NCI-H1092 (cell line): Measurements from ENCODE around the gene DIAPH3.

Experiments
- DNase-seq: peaks from one replicate; lab custom pipeline; 2025; lab: John Stamatoyannopoulos, UW

Gene DIAPH3

DNA sequence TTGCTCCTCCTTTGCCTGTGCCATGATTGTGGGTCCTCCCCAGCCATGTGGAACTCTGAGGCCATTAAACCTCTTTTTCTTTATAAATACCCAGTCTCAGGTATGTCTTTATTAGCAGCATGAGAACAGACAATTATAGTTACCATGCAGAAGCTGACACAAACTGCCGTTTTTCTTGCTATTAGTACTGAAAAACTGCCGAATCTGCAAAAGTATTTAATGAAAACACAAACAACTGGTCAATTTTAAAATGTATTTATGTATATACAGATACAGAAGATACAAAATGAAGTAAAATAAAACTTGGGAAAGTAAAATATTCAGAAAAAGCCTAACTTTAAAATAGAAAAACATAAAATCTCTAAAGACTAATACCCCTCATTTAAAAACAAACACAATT, 206.3 kb downstream of the DIAPH3 start:
- no peak for DNase-seq

DNA sequence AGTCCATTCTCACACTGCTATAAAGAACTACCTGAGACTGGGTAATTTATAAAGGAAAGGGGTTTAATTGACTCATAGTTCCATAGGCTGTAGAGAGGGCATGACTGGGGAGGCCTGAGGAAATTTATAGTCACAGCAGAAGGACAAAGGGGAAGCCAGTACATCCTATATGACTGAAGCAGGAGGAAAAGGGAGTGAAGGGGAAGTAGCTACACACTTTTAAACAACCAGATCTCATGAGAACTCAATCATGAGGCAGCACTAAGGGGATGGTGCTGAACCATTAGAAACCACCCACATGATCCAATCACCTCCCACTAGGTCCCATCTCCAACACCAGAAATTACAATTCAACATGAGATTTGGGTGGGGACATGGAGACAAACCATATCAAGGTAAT, 209.1 kb downstream of the DIAPH3 start:
- no peak for DNase-seq

DNA sequence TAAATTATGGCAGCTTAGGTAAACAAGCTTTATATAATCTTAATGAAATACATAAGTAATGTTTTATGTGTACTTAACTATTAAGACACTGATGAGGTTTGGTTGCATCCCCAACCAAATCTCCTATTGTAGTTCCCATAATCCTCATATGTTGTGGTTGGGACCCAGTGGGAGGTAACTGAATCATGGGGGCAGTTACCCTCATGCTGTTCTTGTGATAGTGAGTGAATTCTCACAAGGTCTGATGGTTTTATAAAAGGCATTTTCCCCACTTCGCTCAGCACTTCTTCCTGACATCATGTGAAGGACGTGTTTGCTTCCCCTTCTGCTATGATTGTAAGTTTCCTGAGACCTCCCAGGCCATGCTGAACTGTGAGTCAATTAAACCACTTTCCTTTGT, 212.7 kb downstream of the DIAPH3 start:
- DNase-seq: no peak

DNA sequence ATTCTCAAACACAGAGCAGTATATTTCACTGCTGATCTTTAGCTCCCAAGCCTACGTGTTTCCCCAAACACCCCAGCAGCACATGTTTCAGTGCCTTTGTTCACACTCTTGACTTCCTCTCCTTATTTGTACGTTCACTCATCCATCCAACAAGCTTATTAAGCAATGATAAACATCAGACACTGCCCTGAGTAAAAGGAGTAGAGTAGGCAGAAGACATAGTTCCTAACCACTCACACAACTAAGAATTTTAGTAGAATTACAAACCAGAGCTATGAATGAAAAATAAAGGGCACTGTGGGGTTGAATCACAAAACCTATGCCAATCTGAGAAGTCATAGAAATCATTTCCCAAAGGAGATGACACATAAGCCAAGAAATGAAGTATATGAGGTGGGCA, 213.5 kb downstream of the DIAPH3 start:
- DNase-seq: no peak

DNA sequence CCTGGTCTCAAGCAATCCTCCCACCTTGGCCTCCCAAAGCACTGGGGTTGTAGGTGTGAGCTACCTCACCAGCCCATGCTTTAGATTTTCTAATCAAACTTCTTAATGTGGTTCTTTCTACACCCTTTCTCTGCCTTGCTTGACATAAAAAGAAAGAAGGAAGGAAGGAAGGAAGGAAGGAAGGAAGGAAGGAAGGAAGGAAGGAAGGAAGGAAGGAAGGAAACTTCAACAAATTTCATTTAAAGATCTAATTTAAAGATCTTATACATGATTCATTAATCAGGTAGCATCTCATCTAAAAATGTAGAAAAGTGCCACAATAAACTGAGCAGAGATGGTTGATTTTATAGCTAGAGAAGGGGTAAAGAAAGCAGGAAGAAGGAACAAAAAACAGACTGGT, 215.0 kb downstream of the DIAPH3 start:
- DNase-seq: no peak

DNA sequence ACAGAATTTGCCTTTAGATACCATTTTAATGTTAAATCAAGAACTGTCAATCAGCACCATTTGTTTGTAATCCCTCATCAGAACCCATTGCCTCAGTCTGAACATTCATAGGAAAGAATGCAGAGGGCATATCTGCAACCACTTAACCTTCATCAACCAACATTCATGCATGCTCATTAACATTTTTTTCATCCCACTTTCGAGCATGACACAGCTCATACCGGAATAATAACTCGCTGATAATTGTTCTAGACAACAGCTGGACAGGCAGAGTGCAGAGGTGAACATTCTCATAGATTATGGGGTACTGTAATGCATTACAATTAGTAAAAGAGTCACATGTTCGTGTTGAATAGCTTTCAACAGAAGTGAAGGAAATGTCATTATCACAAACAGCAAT, 216.8 kb downstream of the DIAPH3 start:
- no peak for DNase-seq

DNA sequence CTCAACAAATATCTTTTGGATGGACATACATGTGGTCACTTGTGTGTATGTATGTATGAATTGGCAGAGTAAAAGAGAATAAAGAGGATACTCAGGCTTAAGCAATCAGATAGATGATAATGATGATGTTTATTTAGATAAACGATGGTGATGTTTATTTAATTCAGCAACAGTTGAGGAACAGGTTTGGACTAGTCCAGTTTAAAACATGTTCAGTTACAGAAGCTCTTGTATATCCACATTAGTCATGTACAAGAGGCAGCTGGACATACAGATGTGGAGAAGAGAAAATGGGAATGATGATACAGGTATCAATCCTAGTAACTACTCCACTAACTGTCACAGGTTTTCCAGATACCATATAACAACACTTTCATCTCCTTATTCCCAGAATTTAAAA, 232.1 kb downstream of the DIAPH3 start:
- no peak for DNase-seq

DNA sequence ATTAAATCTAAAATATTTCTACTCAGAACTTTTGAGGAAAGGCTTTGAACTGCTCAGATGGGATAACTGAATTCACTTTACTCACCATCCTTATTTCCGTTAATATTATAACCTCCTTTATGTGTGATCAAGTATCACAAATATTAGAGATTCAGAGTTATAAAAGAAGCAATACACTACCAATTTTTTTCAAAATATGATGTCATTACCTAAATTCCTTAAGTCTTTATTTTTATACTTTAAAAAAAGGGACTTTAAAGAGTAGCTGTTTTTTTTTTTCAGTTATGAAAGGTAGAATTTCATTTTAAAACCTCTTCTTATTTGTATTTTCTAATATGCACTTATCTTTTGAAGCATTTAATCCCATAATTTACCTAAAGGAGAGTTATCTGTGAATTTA, 239.5 kb downstream of the DIAPH3 start:
- DNase-seq: no peak

DNA sequence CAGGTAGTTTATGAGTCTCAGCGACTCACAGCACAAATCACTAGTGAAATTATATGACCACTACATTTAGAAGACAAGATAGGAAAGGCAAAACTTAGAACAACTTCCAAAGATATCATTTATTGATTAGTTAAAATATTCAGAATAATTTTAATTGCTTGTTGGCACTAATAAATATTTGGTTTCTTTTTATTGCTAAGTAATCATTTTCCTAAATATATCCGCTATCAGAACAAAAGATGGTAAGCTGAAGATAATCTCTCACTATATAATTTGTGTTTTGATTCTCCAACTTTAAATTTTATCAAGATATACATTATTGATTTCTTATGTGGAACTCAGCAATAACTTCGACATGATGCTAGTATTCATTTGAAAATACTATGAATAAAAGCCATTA, 248.5 kb downstream of the DIAPH3 start:
- DNase-seq: no peak

DNA sequence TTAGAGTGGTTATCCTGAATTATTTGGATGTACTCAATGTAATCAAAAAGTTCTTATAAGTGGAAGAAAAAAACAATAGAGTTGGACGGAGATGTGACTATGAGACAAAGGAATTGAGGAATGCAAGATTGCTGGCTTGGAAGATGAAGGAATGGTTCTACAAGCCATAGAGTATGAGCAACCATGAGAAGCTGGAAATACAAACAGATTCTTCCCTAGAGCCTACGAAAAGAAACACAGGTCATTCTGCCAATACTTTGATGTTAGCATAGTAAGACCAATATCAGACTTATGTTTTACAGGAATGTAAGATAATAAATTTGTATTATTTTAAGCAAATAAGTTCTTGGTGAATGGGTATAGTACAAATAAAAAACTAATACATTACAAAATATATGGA, 249.2 kb downstream of the DIAPH3 start:
- DNase-seq: no peak

DNA sequence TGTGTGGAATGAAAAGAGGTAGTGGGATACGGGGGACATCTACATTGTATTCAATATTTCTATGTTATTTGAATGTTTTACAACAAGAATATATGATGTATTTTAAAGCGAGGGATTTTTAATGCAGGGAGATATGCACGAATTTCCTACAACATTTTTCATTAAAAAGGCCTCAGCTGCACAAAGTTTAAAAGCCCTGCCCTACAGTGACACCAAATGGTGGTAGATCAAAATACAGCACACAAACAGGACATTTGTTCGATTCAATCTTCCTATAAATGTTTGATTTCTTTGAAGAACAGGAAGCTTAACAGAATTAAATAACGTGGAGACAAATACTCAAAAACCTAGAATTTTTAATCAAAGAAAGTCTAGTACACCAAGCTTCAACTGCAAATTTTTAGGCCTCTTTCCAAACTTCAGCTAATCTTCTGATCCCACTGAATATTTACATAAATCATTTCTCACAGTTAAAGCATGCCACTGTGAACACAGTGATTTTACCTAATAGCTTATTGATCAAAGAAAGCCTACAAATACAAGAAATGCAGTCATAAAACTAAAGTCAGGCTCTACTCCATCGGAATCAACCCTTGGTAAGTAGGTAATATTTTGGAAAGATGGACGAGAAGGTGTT, 257.2 kb downstream of the DIAPH3 start:
- no peak for DNase-seq

DNA sequence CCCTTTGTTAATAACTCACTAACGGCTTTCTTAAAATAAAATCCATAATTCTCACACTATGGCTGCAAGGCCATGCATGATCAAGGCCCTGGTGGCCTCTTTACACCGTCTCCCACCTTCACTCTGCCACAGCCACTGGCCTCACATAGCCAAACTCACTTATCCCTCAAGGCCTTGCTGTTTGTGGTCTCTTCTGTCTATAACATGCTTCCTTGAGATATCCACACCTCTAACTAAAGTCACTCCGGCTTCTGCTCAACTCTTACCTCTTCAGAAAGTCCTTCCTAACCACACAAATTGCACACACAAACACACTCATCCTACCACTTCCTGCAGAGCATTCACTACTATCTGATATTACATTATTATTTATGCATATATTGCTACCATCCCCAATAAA, 262.5 kb downstream of the DIAPH3 start:
- no peak for DNase-seq

DNA sequence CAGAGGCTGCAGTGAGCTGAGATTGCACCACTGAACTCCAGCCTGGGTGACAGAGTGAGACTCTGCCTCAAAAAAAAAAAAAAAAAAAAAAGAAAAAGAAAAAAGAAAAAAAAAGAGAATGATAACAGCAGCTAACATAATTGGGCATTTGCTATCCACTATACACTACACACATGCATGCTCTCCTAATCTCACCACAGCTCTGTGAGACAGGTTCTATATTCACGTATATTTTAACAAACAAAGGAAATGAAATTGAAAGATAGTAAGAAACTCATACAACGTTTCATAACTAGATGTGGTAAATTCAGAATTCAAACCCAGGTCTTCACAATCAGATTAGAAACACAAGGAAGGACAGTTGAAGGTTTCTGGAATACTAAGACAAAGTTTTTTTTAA, 265.7 kb downstream of the DIAPH3 start:
- no peak for DNase-seq

DNA sequence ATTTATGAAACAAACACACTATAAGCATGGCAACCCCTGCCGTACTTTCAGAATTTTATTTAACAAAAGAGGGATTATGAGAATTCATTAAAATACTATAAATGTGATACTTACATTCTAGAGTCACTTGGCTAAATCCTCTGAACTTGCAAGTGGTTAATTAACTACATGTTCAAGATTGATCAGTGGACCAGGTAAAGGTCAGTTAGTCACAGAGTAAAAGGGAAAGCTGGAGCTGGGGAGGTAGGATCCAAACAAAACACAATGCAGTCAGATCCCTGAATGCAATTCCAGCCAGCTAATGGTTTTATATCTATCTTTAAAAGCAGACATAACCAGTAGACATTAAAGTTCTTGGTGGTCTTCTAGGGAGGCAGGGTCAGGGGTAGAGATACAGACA, 270.5 kb downstream of the DIAPH3 start:
- no peak for DNase-seq

DNA sequence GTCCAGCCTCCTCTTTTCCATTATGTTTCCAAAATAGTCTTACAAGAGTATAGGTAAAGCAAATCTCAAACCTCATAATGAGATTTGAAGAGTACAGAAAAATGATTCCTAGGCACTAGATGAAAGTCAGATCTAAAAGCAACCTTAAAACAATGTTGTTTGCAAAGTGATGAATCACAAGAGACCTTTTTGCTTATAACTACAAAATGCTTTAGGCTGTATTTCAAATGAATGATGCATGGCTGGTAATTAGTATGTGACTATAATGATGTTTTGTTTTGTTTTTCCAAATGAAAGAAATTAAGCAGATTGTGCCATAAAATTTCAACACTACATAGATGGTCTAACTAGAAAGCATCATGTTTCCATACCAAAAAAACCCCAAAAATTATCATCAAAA, 272.7 kb downstream of the DIAPH3 start:
- DNase-seq: no peak

DNA sequence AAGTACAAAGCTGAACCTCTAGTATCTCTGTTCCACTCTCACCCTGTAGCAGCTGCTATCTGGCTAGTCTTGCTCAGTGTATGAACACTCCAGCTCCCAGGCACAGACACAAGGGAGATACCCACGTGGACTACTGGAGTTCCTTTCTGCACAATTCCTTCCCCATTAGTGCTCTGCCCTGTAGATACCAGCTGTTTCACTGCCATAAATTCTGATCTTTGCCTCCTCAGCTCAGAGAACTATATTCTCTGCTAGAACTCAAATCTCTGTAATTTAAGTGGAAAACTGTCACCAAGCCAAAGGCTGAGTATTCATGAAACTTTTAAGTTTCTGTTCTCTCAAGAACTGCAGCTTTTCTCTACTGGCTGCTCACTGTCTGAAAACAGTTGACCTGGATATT, 273.7 kb downstream of the DIAPH3 start:
- DNase-seq: no peak

DNA sequence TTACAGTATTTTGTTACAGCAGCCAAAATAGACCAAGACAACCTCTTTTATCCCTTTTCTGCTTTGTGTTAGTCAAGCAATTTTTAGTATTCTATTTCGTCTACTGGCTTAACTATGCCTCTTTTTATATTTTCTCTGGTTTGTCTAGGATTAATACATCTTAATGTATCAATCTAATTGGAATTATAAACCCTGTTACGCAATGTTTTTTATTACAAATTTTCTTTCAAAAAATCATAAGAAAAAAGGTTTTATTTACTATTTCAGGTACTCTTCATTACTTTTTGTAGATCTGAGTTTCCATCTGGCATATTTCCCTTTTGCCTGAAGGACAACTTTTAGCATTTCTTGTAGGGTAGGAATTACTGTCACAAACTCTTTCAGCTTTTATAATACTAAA, 275.3 kb downstream of the DIAPH3 start:
- DNase-seq: no peak

DNA sequence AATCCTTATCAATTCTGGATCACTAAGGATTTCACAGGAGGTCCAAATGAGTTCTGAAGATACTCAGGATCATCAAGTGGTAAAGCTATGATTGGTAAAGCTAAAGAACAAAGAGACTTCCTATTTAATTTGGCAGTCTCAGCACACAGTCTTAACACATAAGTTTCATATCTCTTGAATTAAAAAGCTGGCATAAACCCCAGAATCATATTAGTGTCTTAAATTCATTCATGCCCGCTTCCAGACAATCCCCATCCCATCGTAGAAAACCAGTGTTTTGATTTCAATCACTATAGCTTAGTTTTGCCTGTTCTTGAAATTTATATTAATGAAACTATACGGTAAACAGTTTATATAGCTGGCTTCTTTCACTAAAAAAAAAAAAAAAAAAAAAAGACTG, 278.7 kb downstream of the DIAPH3 start:
- DNase-seq: no peak

DNA sequence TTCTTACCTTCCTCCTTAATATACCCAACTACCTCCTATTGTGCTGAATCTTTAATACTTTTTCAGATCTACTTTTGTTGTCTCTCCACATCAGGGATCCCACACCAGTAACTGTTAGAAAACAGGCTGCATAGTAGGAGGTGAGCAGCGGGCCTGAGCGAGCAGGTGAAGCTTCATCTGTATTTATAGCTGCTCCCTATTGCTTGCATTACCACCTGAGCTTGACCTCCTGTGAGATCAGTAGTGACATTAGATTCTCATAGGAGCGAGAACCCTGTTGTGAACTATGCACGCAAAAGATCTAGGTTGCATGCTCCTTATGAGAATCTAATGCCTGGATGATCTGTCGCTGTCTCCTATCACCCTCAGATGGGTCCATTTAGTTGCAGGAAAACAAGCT, 279.8 kb downstream of the DIAPH3 start:
- DNase-seq: no peak

DNA sequence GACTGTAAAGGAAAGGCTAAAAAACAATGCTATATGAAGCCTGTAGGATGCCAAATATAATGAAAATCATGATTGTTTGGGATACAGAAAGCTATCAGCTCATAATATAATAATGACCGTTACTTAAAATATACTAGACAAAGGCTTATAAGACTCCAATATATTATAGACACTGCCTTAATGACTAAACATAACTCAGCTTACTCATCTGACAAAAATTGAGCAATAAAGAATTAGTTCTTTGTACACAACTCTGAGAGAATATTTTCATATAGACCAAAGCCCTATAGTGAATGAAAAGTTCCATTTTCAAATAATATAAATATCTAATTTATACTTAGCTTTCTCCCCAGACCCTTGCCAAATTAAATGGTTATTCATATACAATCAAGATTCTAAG, 283.3 kb downstream of the DIAPH3 start:
- DNase-seq: no peak

DNA sequence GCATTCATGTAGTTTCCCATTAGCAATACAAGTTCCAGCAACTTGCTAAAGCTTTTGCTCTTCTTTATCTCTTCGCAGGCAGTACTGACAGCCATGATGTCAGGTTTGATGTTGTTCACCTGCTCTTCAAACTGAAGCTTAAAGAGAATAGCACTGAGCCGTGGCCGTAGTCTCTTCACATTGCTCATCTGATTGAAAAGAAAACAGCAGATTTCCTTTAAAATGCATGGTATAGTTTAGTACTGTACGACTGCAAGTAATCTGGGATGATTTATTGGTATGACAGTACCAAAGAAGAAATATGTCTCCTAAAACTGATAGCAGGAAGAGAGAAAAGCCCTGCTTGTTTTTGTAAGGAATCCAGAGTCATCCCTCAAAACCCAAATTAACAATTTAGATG, 284.4 kb downstream of the DIAPH3 start:
- no peak for DNase-seq

DNA sequence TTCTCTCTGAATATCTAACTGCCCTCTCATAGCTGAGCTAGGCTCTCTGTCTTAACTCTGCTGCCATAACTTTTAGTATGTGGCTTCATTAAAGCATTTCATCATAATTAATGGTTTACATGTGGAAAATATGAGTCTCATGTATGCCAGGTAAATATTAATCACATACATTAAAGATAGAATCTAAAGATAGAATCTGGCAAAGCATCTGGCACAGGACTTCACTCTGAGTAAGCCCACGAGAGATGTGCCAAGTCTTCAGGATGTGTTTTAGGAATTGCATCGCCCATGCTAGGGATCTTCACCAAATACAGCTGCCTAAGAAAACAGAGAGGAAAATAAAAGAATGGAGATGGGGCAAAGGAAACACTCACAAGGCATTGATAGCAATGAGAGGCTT, 285.8 kb downstream of the DIAPH3 start:
- DNase-seq: no peak

DNA sequence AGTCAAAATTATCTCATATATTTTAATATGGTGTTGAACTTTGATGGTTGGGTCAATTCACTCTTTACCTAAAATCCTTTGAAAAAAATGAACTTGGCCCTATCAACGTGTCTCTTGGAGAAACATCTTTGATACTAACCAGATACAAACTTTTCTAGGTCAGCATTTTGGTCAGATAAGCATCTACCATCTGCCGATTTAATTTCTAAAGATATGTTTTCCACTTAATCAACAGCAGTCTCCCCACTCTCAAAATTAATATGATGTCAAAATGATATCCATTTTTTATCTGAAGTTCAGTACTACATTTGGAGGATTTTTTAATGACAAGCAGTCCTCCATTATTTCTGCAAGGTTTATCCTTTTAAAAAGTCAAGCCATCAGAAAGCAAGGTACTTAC, 288.8 kb downstream of the DIAPH3 start:
- DNase-seq: no peak

DNA sequence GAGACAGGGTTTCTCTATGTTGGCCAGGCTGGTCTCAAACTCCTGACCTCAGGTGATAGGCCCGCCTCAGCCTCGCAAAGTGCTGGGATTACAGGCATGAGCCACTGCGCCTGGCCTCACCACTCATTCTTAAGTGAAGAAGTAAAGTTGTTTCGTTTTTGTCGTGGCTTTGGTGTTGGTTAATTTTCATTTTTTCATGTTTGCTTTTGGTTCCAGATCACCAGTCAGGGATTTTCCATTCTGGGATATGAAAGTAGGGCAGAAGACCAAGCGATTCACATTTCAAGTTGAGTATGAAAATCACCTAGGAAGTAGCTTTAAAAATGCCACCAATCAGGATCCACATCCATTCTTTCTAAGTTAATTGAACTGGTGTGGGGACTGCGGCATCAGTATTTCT, 289.9 kb downstream of the DIAPH3 start:
- DNase-seq: no peak

DNA sequence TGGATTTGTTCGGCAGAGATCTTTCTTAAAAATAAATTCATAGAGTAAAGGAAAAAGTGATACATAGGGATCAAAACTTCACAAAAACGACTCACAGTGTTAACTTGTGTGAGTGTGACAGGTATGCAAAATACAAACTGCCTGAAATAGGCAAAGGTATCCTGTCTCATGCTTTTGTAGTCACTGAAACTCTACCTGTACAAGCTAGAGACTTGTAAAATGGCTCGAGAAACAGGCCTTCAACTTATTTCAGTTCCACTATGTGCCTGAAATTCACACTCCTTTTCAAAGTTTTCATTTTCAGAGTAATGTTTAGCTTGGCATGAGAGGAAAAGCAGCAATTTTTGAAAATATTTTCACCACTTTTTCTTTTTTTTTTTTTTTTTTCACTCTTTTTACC, 290.4 kb downstream of the DIAPH3 start:
- DNase-seq: no peak
